ENCODE measurements around the gene DOC2B. TPM values are rescaled to one million over a fixed set of nuclear protein-coding genes. Genes with fewer than 3 reads are reported as not detected.
"Not testable (repeated sequence)": the region's sequence is repeated elsewhere in the genome, so short reads cannot be mapped to it uniquely, and the experiment has no call there.

Gene DOC2B
- total and polyA plus RNA-seq, 3 donors from 2014 or later: 1.4 to 4.0 (median 1.9) TPM

DNA sequence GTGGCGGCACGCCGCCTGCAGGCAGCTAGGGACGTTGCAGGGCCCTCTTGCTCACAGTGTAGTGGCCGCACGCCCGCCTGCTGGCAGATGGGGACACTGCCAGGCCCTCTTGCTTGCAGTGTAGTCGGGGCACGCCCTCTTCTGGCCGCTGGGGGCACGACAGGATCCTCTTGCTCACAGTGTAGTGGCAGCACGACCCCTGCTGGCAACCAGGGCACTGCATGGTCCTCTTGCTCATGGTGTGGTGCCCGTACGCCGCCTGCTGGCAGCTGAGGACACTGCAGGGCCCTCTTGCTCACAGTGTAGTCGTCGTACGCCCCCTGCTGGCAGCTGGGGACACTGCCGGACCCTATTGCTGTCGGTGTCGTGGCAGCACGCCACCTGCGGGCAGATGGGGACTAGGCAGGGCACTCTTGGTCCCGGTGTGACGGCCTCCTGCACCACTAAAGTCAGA is 47.1 kb downstream of the DOC2B start:
- H3K4me1 ChIP-seq; H3K27me3 ChIP-seq; H3K9me3 ChIP-seq; H3K27ac ChIP-seq; H3K36me3 ChIP-seq (ENCODE audit: low read depth, missing control alignments); intact Hi-C loops (cut with DNase I; ENCODE audit: low total_unique reads); H3K4me3 ChIP-seq: not testable (repeated sequence)
- DNase-seq: peak; percentile 56
- WGBS, 2 donors: 67% methylated on average over 1 of the region's 25 CpGs; no CpG with 5 or more reads in 1 of the 2 donors
- TF ChIP-seq, protein P1, sequence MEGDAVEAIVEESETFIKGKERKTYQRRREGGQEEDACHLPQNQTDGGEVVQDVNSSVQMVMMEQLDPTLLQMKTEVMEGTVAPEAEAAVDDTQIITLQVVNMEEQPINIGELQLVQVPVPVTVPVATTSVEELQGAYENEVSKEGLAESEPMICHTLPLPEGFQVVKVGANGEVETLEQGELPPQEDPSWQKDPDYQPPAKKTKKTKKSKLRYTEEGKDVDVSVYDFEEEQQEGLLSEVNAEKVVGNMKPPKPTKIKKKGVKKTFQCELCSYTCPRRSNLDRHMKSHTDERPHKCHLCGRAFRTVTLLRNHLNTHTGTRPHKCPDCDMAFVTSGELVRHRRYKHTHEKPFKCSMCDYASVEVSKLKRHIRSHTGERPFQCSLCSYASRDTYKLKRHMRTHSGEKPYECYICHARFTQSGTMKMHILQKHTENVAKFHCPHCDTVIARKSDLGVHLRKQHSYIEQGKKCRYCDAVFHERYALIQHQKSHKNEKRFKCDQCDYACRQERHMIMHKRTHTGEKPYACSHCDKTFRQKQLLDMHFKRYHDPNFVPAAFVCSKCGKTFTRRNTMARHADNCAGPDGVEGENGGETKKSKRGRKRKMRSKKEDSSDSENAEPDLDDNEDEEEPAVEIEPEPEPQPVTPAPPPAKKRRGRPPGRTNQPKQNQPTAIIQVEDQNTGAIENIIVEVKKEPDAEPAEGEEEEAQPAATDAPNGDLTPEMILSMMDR (IDR thresholded peaks at IDR 0.05): peak in 1 of 3 experiments; percentile 46

DNA sequence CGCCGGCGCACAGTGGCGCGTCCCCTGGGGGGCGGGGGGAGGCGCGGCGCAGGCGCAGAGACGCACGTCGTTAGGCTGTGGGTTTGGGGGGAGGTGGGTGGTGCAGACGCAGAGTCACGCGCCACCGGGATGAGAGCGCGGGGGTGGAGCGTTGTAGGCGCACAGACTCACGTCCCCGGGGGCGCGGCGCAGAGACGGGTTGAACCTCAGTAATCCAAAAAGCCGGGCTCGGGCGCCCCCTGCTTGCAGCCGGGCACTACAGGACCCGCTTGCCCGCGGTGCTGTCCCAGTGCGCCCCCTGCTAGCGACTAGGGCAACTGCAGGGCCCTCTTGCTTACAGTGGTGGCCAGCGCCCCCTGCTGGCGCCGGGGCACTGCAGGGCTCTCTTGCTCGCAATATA is 47.5 kb downstream of the DOC2B start:
- H3K27ac ChIP-seq; intact Hi-C loops (cut with DNase I; ENCODE audit: low total_unique reads); H3K4me1 ChIP-seq; H3K4me3 ChIP-seq; H3K9me3 ChIP-seq; H3K36me3 ChIP-seq (ENCODE audit: low read depth, missing control alignments); H3K27me3 ChIP-seq: not testable (repeated sequence)
- WGBS, 2 donors: no CpG with 5 or more reads among the region's 40 CpGs
- peak; percentile 70 for DNase-seq

DNA sequence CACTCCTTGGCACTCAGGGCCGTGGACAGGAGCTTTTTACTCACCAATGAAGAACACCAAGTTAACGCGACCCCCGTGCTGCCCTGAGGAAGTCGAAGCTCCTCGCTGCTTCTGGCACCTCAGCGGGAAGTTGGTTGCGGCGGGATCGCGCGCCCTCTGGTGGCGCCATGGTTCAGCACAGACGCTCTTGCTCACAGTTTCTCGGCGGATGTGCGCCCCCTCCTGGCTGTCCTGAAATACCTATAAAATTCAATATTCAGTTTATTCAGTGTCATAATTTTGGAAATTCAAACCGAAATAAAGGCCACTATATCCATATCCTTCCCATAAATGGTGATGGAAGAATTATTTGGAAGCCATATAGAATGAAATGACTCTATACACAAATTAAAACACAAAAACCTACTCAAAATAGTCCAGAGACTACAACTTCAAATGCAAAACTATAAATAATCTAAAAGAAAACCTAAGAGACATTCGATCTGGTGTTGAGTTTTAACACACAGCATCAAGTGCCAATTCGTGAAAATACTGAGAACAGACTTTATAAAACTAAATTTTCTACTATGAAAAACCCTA is 63.0 kb downstream of the DOC2B start:
- 0 to 7% methylated on average over 2 to 3 of the region's 20 CpGs for WGBS, 2 donors
- H3K27me3 ChIP-seq; intact Hi-C loops (cut with DNase I; ENCODE audit: low total_unique reads); H3K4me1 ChIP-seq; H3K4me3 ChIP-seq; H3K27ac ChIP-seq; H3K9me3 ChIP-seq; DNase-seq; H3K36me3 ChIP-seq (ENCODE audit: low read depth, missing control alignments): not testable (repeated sequence)
- TF ChIP-seq, protein P1 (IDR thresholded peaks at IDR 0.05): peak in 1 of 3 experiments; percentile 14

DNA sequence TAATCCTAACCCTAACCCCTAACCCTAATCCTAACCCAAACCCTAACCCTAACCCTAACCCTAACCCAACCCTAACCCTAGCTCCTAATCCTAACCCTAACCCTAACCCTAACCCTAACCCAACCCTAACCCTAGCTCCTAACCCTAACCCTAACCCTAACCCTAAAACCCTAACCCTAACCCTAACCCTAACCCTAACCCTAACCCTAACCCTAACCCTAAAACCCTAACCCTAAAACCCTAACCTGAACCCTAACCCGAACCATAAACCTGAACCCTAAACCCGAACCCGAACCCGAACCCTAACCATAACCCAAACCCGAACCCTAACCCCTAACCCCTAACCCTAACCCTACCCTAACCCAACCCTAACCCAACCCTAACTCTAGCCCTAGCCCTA is 68.3 kb downstream of the DOC2B start:
- DNase-seq; H3K27ac ChIP-seq; H3K27me3 ChIP-seq; H3K4me1 ChIP-seq; H3K9me3 ChIP-seq; H3K36me3 ChIP-seq (ENCODE audit: low read depth, missing control alignments); H3K4me3 ChIP-seq; intact Hi-C loops (cut with DNase I; ENCODE audit: low total_unique reads): not testable (repeated sequence)
- no CpG with 5 or more reads among the region's 5 CpGs for WGBS, 2 donors

Other genes with a start within 250 kb of the DOC2B start
- gene SCGB1C2, start 44.1 kb downstream of the DOC2B start, total RNA-seq: not detected
- not detected for gene SCGB1C2, start 44.1 kb downstream of the DOC2B start, polyA plus RNA-seq (ENCODE audit: insufficient read depth, low read depth, low replicate concordance)
- gene RPH3AL, start 171.2 kb upstream of the DOC2B start, total RNA-seq: 10 to 100 TPM in 1 of 2 donors, 1 to 10 TPM in 1; 6.5 to 13.5 TPM
- gene RPH3AL, start 171.2 kb upstream of the DOC2B start, polyA plus RNA-seq (ENCODE audit: insufficient read depth, low read depth, low replicate concordance): 4.4 TPM